Right renal pelvis (tissue), 4 donors: ENCODE results near the gene SPCS2. TPM values are rescaled to one million over a fixed set of nuclear protein-coding genes. Genes with fewer than 3 reads are reported as not detected.

Experiments used
- polyA plus RNA-seq, 4 donors: library from polyadenylated mRNA; unstranded; fragments of 120-200 nt; gene quantifications; one replicate each; pipeline ENCODE4 v1.2.1, GENCODE V29; 2013; ENCODE audit not compliant: insufficient read length in 4 of 4

SPCS2 gene
- polyA plus RNA-seq, 4 donors = 225 to 310 (median 269) TPM

Other genes starting within 250 kb of the SPCS2 start
- under 1 TPM; 0.43 to 0.57 (median 0.46) TPM for gene CHRDL2, start 217.8 kb upstream of the SPCS2 start, polyA plus RNA-seq
- gene RNF169, start 200.4 kb upstream of the SPCS2 start, polyA plus RNA-seq = 10 to 100 TPM; 16.2 to 19.5 (median 17.6) TPM
- 10 to 100 TPM in 3 of 4 donors, 1 to 10 TPM in 1; 7.6 to 14.7 (median 13.8) TPM for gene XRRA1, start 175 bp upstream of the SPCS2 start, polyA plus RNA-seq
- gene NEU3, start 39.7 kb downstream of the SPCS2 start, polyA plus RNA-seq = 1 to 10 TPM; 9.1 to 10.0 (median 9.3) TPM
- under 1 TPM in 2 of 4 donors, not detected in 2; 0.03 TPM for gene OR2AT4, start 147.6 kb downstream of the SPCS2 start, polyA plus RNA-seq
- 10 to 100 TPM in 2 of 4 donors, 1 to 10 TPM in 2; 6.6 to 11.1 (median 9.4) TPM for gene SLCO2B1, start 201.8 kb downstream of the SPCS2 start, polyA plus RNA-seq